GM21723 (cell line): ENCODE measurements around the gene KMT2C.
"Not testable (repeated sequence)": the region's sequence is repeated elsewhere in the genome, so short reads cannot be mapped to it uniquely, and the experiment has no call there.

ENCODE experiments used
- ATAC-seq: cut with Tn5 transposase; IDR thresholded peaks from one replicate; pipeline ENCODE4 v1.9.1; 2021; ENCODE audit warnings: mild to moderate bottlenecking, moderate library complexity; ENCODE audit not compliant: unreplicated experiment

The KMT2C gene

GRCh38 chr7:152442330-152442835 lies 6.6 kb upstream of the KMT2C start:
- ATAC-seq, result no peak

GRCh38 chr7:152441810-152442209 lies 6.0 kb upstream of the KMT2C start:
- ATAC-seq, result not testable (repeated sequence)

- ATAC-seq, result not testable (repeated sequence)
Observed at GRCh38 chr7:152441168-152441567, 5.4 kb upstream of the KMT2C start.

- ATAC-seq, result not testable (repeated sequence)
Observed at GRCh38 chr7:152438017-152438416, 2.2 kb upstream of the KMT2C start.

GRCh38 chr7:152436931-152437575 lies 1.2 kb upstream of the KMT2C start:
- not testable (repeated sequence) for ATAC-seq

- peak; percentile 49 for ATAC-seq
Observed at GRCh38 chr7:152436111-152436930, 518 bp upstream of the KMT2C start.

- ATAC-seq, result peak; percentile 19
Observed at GRCh38 chr7:152434511-152435383, 1.1 kb downstream of the KMT2C start.

GRCh38 chr7:152433721-152434490 lies 1.9 kb downstream of the KMT2C start:
- ATAC-seq, result peak; percentile 31

- not testable (repeated sequence) for ATAC-seq
Observed at GRCh38 chr7:152432735-152433134, 3.1 kb downstream of the KMT2C start.

- no peak for ATAC-seq
Observed at GRCh38 chr7:152430854-152431253, 4.9 kb downstream of the KMT2C start.

GRCh38 chr7:152430118-152430517 lies 5.7 kb downstream of the KMT2C start:
- not testable (repeated sequence) for ATAC-seq

- no peak for ATAC-seq
Observed at GRCh38 chr7:152424348-152425108, 11.3 kb downstream of the KMT2C start.

- no peak for ATAC-seq
Observed at GRCh38 chr7:152423991-152424347, 11.8 kb downstream of the KMT2C start.

GRCh38 chr7:152423171-152423570 lies 12.6 kb downstream of the KMT2C start:
- ATAC-seq, result not testable (repeated sequence)

GRCh38 chr7:152420950-152421349 lies 14.9 kb downstream of the KMT2C start:
- not testable (repeated sequence) for ATAC-seq

- no peak for ATAC-seq
Observed at GRCh38 chr7:152419473-152420429, 16.1 kb downstream of the KMT2C start.

GRCh38 chr7:152414779-152415178 lies 21.0 kb downstream of the KMT2C start:
- no peak for ATAC-seq

- no peak for ATAC-seq
Observed at GRCh38 chr7:152411389-152411788, 24.4 kb downstream of the KMT2C start.
